OCI-M2 (cell line): Measurements from ENCODE around the gene HLA-F.

Experiments
- DNase-seq: peaks from one replicate; lab custom pipeline; 2025; ENCODE audit not compliant: unreplicated experiment; lab: John Stamatoyannopoulos, UW

Gene HLA-F

DNA sequence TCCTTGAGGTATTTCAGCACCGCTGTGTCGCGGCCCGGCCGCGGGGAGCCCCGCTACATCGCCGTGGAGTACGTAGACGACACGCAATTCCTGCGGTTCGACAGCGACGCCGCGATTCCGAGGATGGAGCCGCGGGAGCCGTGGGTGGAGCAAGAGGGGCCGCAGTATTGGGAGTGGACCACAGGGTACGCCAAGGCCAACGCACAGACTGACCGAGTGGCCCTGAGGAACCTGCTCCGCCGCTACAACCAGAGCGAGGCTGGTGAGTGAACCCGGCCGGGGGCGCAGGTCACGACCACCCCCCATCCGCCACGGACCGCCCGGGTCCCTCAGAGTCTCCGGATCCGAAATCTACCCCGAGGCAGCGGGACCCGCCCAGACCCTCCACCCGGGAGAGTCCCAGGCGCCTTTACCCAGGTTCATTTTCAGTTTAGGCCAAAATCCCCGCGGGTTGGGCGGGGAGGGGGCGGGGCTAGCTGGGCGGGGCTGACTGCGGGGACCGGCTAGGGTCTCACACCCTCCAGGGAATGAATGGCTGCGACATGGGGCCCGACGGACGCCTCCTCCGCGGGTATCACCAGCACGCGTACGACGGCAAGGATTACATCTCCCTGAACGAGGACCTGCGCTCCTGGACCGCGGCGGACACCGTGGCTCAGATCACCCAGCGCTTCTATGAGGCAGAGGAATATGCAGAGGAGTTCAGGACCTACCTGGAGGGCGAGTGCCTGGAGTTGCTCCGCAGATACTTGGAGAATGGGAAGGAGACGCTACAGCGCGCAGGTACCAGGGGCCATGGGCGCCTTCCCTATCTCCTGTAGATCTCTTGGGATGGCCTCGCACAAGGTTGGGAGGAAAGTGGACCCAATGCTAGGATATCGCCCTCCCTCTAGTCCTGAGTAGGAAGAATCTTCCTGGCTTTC is 693 bp downstream of the HLA-F start:
- DNase-seq = no peak

DNA sequence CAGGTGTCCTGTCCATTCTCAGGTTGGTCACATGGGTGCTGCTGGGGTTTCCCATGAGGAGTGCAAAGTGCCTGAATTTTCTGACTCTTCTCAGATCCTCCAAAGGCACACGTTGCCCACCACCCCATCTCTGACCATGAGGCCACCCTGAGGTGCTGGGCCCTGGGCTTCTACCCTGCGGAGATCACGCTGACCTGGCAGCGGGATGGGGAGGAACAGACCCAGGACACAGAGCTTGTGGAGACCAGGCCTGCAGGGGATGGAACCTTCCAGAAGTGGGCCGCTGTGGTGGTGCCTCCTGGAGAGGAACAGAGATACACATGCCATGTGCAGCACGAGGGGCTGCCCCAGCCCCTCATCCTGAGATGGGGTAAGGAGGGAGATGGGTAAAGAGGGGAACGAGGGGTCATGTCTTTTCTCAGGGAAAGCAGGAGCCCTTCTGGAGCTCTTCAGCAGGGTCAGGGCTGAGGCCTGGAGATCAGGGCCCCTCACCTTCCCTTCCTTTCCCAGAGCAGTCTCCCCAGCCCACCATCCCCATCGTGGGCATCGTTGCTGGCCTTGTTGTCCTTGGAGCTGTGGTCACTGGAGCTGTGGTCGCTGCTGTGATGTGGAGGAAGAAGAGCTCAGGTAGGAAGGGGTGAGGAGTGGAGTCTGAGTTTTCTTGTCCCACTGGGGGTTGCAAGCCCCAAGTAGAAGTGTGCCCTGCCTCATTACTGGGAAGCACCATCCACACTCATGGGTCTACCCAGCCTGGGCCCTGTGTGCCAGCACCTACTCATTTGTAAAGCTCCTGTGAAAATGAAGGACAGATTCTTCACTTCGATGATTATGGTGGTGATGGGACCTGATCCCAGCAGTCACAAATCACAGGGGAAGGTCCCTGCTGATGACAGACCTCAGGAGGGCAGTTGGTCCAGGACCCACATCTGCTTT is 2.0 kb downstream of the HLA-F start:
- DNase-seq = no peak

DNA sequence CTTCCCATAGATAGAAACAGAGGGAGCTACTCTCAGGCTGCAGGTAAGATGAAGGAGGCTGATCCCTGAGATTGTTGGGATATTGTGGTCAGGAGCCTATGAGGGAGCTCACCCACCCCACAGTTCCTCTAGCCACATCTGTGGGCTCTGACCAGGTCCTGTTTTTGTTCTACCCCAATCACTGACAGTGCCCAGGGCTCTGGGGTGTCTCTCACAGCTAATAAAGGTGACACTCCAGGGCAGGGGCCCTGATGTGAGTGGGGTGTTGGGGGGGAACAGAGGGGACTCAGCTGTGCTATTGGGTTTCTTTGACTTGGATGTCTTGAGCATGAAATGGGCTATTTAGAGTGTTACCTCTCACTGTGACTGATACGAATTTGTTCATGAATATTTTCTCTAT is 2.8 kb downstream of the HLA-F start:
- no peak for DNase-seq

- DNase-seq = no peak
Observed at GRCh38 chr6:29726571-29727194, 3.4 kb downstream of the HLA-F start.

GRCh38 chr6:29727637-29728036 is 4.4 kb downstream of the HLA-F start:
- DNase-seq = no peak

DNA sequence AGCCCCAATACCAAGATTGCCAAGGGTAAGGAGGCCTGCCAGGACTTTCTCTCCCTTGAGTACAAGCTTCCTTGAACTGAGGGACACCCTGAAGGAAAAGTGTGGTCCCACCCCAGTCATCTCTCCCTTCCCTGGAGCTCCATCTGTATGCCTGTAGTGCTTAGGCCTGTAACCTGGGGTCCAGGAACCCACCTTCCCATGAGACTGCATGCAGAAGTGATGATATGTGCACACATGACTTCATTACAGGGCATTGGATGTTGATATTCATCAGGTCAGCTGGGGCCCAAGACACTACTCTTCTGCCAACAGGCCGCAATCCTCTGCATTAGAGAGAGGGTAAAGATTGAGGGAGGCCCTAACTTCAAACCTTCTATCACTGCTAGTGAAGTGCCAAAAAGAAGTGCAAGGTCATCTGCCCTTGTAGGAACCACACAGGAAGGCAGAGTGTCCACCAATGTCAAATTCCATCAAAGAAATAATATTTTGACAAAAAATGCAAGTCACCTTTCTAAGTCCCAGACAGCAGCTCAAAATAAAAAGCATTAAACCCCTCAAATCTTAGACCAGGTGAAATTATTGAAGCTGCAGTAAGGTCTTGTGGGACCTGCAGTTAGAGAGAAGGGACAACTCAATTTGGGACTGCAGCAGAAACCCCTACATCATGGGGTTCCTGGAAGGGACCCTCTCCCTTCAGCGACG is 5.1 kb downstream of the HLA-F start:
- DNase-seq = no peak

GRCh38 chr6:29728875-29729270 is 5.6 kb downstream of the HLA-F start:
- DNase-seq = no peak

- no peak for DNase-seq
Observed at GRCh38 chr6:29729774-29730328, 6.6 kb downstream of the HLA-F start.

DNA sequence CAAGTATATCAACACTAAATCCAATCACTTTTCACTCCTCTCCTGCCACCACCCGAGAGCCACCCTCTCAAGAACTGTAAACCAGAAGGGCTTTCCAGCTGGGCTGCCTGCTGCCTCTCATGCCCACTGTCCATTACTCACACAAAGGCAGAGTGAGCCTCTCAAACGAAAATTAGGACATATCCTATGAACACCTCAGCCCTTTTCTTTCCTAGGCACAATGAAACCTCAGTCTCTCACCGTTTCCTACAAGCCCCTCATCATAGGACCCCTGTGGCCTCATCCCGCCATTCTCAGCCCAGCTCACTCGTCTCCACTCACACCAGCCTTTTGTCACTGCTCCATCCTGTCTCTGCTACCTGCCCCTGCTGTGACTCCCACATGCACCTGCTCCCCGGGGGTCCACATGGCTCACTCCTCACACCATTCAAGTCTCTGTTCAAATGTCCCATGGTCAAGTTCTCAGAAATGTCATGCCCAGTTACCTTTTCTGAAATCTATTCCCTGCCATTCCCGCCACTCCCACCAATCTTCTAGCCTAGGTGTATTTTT is 7.4 kb downstream of the HLA-F start:
- no peak for DNase-seq

DNA sequence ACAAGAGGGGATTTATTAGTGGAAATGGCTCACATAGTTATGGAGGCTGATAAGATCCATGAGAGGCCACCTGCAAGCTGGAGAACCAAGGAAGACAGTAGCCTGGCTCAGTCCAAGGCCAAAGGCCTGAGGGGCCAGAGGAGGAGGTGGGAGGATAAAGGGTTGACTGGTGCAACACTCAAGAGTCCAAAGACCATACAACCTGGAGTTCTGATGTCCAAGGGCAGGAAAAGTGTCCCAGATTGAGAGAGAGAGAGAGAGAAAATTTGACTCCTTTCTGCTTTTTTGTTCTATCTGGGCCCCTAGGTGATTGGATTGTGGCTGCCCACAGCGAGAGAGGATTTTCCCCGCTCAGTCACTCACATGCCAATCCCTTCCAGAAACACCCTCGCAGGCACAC is 8.0 kb downstream of the HLA-F start:
- no peak for DNase-seq

- DNase-seq = no peak
Observed at GRCh38 chr6:29733057-29733456, 9.8 kb downstream of the HLA-F start.

DNA sequence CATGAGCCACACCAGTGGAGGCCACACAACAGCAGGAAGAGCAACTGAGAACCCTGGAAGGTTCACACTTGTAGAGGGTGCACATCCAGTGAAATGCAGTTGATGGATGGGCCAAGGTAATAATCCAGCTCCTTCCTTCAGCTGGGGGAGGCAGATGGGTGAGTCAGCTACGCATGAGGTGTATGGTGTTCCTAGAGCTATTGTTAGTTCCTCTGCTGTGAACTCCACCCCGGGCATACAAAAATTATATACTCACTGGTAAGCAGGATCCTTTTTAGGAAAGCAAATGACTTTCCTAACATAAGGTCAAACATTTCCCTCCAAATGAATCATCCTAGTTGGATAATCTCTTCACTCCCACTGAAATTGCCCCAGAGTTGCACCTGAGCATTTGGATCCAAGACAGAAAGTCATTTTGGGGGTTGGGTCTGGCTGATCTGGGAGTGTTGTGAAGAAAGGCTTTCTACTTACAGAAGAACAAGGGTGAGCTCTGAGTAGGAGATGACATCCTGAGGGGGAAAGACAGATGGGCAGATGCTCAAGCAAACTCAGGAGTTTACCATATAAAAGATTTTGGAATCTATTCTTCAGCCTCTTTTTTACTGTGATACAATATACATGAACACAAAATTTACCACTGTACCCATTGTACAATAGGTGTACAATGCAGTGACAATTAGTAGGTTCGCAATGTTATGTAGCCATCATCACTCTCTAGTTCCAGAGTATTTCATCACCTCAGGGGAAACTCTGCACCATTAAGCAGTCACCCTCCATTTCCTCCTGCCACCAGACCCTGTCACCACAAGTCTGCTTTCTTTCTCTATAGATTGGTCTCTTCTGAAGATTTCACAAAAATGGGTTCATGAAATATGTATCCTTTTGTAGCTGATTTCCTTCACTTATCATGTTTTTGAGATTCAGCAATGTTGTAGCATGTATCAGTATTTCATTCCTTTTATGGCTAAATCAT is 11.1 kb downstream of the HLA-F start:
- no peak for DNase-seq

GRCh38 chr6:29736563-29736962 is 13.3 kb downstream of the HLA-F start:
- DNase-seq = no peak

- no peak for DNase-seq
Observed at GRCh38 chr6:29737707-29738630, 14.7 kb downstream of the HLA-F start.

DNA sequence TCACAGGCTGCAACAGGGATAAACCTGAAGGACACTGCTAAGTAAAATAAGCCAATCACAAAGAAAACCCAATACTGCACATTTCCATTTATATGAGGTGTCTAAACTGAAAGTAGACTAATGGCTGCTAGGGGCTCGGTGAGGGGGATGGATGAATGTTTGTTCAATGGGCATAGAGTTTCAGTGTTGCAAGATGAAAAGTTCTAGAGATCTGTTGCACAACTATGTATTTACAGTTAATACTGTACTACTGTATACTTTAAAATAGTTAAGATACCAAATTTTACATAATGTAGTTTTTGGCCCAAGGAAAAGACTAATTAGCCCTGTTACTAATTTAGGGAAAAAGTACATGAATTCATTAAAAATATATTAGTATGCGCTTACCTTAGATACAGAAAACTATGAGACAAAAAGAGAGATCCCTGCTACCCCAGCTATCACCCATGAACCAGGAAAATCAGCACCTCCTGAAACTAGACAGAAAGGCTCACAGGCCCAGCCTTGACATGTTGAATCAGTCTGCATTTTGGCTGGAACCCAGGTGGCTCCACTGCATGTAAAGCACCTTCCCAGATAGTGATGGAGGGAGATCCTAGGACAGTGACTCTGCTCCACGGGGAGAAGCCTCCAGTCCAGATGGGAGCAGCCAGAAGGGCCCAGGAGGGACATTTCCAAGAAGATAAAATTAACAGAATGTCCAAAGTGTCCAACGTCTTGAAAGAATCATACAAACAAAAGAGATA is 16.1 kb downstream of the HLA-F start:
- DNase-seq = no peak

DNA sequence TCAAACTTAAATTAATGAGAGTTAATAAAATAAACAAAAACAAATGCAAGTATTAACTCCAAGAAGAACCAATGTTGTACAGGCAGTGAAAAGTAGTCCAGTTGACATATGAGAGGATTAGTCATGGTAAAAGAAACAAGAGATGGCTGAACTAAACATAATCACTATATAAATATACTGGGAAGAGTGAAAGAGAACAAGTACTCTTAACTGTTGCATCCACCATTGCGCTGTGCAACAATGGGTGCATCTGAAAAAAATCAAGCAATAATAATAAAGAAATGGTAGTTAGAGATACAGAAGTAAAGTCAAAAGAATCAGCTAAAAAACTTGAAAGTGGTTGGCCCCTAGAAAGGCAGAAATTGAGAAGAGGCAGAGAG is 16.6 kb downstream of the HLA-F start:
- no peak for DNase-seq

DNA sequence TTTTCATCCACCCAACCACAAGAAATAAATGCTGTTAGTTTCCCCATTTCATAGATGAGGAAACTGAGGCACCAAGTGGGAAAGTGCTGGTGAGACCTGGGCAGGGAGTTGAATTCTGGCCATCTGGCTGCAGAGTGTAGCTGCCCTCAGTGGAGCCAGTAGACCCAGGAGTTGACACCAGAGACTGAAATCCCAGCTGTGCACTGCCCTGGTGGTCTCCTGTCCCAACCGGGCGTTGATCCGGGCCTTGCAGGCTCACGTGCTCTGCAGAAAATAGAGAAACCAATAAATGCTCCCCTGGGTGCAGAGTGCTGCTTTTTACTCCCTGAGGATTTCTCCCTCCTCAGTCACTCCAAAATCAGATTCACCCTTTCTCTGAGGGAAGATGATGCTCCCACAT is 18.4 kb downstream of the HLA-F start:
- DNase-seq = no peak
